Fibroblast of pulmonary artery (primary cell): ENCODE measurements around the gene SCN1A.
"Not testable (repeated sequence)": the region's sequence is repeated elsewhere in the genome, so short reads cannot be mapped to it uniquely, and the experiment has no call there.

Source experiments
- DNase-seq: peaks from one replicate; pipeline ENCODE4 v3.0.0-alpha.2; 2010; ENCODE audit warnings: low read depth
- H3K4me3 ChIP-seq: replicated peaks from 2 replicates; pipeline ENCODE4 v1.5.1; 2011; ENCODE audit warnings: low read depth, mild to moderate bottlenecking, control low read depth, low read length, moderate library complexity
- TF ChIP-seq, protein P1 (sequence below): IDR thresholded peaks from 2 replicates; pipeline ENCODE4 v1.5.1; 2011; ENCODE audit warnings: mild to moderate bottlenecking, control low read depth, low read length, inconsistent platforms; ENCODE audit errors: missing control alignments

SCN1A gene

DNA sequence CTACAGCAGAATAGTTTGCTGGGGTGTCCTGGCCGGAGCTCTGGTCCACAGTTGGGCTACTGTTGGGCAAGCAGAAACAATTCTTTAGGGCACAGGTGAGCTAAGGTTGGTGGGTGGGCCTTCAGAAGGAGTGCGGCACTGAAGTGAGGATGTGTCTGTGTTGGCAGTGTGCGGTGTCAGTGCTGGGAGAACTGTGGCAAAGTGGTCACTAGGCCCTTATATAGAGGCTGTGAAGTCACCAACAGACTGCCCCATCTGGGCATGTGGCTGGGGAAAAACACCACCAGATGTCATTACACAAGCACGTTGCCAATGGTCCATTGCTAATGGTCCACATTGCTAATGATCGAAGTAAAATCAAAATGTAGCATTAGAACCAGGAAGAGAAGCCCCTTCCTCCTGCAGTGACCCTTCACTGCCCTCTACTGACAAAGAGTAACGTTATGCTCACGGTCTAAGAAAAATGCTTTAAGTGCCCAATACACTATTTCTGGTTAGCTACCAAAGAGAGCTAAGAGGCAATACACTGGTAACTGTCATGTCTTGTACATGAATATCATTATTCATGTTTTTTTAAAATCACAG, 21.3 kb downstream of the SCN1A start:
- peak; percentile 73 for DNase-seq
- TF ChIP-seq, protein P1, sequence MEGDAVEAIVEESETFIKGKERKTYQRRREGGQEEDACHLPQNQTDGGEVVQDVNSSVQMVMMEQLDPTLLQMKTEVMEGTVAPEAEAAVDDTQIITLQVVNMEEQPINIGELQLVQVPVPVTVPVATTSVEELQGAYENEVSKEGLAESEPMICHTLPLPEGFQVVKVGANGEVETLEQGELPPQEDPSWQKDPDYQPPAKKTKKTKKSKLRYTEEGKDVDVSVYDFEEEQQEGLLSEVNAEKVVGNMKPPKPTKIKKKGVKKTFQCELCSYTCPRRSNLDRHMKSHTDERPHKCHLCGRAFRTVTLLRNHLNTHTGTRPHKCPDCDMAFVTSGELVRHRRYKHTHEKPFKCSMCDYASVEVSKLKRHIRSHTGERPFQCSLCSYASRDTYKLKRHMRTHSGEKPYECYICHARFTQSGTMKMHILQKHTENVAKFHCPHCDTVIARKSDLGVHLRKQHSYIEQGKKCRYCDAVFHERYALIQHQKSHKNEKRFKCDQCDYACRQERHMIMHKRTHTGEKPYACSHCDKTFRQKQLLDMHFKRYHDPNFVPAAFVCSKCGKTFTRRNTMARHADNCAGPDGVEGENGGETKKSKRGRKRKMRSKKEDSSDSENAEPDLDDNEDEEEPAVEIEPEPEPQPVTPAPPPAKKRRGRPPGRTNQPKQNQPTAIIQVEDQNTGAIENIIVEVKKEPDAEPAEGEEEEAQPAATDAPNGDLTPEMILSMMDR = peak; percentile 79
- H3K4me3 ChIP-seq = no peak overlapping the region

DNA sequence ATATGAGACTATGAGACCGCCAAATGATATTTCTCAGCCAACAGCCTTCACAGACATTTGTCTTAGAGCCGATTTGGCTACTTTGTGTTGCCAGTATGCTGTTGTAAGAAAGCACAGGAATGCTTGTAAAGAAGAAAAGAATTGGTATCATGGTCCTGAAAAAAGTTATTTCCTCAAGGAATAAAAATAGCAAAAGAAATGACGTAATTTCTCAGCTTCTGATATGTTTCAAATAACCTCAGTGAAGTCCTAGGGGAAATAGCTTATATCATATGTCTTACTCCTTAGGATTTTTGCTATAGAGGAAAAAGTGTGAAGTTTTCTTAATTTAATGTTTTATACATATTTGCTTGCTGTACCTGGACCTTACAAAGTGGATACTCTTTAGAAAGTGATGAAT, 23.0 kb downstream of the SCN1A start:
- TF ChIP-seq, protein P1 = no peak
- H3K4me3 ChIP-seq = no peak overlapping the region
- peak; percentile 43 for DNase-seq

DNA sequence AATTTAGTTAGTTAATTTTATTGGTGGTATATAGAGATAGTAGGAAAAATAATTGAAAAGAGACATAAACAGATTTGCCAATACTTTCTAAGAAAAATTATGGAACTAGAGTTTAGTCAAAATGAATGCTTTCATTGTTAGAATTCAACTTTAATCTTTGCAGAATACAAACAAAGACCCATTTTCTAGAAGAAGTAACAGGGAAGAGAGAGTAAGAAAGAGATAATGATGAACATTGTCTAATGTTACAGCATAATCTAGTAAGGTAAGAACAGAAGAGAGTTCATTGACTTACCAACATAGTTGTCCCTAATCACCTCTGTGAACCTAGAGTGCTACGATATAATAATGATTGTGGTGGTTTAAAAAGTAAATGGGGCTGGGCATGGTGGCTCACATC, 23.7 kb downstream of the SCN1A start:
- TF ChIP-seq, protein P1 = no peak
- no peak for DNase-seq
- H3K4me3 ChIP-seq = no peak overlapping the region

DNA sequence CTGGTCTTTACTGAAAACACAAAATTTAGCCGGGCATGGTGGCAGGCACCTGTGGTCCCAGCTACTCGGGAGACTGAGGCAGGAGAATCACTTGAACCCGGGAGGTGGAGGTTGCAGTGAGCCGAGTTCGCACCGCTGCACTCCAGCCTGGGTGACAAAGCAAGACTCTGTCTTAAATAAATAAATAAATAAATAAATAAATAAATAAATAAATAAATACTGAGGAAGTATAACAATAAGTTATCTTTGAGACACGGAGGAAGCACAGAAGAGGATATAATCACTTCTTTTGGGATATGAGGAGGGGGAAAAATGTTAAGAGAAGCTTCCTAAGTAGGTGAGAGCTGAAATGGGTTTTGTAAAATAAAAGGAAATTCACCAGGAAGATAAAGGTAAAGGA, 24.5 kb downstream of the SCN1A start:
- H3K4me3 ChIP-seq, DNase-seq: not testable (repeated sequence)

DNA sequence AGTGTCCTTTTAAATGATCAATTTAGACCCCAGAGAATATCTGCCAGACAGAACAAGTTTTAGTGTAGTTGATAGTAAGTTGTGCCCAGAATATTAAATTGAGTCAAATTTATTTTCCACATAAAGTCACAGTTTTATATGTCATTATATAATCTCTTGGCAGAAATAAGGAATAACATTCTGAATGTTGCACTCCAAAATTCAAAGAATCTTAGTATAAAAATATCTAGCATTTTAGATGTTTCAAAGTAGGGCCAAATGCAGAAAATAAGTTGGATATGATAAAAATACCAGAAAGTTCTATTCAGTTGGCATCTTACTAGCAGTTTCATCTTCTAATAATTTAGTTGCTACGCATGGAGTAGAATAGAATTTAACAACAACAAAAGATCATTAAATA, 33.5 kb downstream of the SCN1A start:
- DNase-seq = no peak
- no peak overlapping the region for H3K4me3 ChIP-seq
- TF ChIP-seq, protein P1 = no peak

DNA sequence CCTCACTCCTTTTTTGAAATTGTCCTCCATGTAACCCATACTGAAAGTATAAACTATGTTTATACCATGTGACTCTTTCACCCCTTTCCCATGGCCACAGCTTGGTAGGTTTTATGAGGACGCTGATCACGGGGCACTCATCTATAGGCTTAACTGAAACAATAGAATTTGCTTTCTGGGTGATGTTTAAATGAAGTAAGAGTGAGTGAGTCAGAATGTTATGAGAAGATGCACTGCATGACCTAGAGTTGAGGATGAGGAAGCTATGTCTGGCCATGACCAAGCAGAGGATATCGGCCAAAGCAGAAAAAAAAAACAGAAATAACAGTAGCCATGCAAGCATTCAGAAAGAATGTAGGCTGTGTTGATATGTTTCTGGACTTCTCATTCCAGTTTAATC, 34.9 kb downstream of the SCN1A start:
- DNase-seq = peak; percentile 68
- TF ChIP-seq, protein P1 = no peak
- H3K4me3 ChIP-seq = no peak overlapping the region

DNA sequence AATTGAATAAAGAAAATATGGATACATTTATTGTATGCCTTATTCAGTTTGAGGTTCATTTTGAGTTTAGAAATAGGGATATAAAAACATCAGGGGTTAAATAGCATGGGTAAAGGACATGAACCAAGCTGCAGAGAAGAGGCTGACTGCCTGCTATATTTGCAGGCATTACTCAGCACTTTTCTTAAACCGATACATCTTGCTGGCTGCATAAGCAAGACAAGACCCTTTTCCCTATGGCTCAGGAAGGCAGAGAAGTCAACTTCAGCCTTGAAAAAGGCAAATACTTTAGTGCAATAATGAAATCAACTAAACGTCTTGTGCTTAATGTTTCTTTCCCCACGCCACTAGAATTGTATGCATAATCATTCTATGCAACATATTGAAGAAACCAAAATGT, 36.4 kb downstream of the SCN1A start:
- DNase-seq = peak; percentile 47
- TF ChIP-seq, protein P1 = no peak

More for the DNA sequence above, 36.4 kb downstream of the SCN1A start:
- no peak overlapping the region for H3K4me3 ChIP-seq
